Thyroid gland (tissue), 4 donors: ENCODE data around the gene PSMD12.

ENCODE experiments used
- POLR2A ChIP-seq, 2 donors: fragments of 450-650 bp; IDR thresholded peaks; one replicate each; pipeline ENCODE4 v1.6.1; 2017; ENCODE audit warnings: antibody characterized with exemption in 2 of 2, mild to moderate bottlenecking in 2 of 2, moderate library complexity in 1 of 2
- TF ChIP-seq, protein P1 (sequence below), 6 experiments: fragments of 200-600 bp in 3 of 6; fragments of 450-650 bp in 3 of 6; sonication (generic) in 3 of 6; IDR thresholded peaks; one replicate each; pipeline ENCODE4 v1.5.1; 2016 to 2019; ENCODE audit warnings: antibody characterized with exemption in 6 of 6, mild to moderate bottlenecking in 2 of 6, inconsistent platforms in 1 of 6, moderate library complexity in 1 of 6

DNA sequence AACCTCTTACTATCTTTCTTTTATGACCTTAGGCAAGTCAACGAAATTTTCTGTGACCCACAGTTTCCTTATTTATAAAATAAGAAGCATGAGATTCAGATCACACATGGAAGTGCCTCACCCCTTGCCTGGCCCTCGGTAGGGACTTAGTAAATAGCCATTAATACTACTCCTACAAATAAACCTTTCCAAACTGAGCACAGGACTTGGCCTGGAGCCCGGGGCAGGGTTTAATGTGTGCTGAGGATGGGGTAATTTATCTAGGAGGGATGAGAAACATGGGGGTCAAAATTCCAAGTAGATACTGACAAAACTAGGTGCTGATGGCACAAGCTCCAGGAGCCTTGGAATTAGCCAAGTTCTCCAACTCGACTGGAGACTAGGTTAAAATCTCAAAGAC, 45.7 kb upstream of the PSMD12 start:
- TF ChIP-seq, protein P1, sequence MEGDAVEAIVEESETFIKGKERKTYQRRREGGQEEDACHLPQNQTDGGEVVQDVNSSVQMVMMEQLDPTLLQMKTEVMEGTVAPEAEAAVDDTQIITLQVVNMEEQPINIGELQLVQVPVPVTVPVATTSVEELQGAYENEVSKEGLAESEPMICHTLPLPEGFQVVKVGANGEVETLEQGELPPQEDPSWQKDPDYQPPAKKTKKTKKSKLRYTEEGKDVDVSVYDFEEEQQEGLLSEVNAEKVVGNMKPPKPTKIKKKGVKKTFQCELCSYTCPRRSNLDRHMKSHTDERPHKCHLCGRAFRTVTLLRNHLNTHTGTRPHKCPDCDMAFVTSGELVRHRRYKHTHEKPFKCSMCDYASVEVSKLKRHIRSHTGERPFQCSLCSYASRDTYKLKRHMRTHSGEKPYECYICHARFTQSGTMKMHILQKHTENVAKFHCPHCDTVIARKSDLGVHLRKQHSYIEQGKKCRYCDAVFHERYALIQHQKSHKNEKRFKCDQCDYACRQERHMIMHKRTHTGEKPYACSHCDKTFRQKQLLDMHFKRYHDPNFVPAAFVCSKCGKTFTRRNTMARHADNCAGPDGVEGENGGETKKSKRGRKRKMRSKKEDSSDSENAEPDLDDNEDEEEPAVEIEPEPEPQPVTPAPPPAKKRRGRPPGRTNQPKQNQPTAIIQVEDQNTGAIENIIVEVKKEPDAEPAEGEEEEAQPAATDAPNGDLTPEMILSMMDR (IDR thresholded peaks at IDR 0.05), result no peak
- TF ChIP-seq POLR2A (IDR thresholded peaks at IDR 0.05), result no peak
